HG02840 (cell line): Measurements from ENCODE around the gene GAN.

ENCODE experiments used
- ATAC-seq: cut with Tn5 transposase; IDR thresholded peaks from one replicate; pipeline ENCODE4 v1.9.1; 2021; ENCODE audit warnings: mild to moderate bottlenecking, moderate library complexity, moderate number of reproducible peaks; ENCODE audit not compliant: unreplicated experiment, low FRiP score

GAN gene, protein sequence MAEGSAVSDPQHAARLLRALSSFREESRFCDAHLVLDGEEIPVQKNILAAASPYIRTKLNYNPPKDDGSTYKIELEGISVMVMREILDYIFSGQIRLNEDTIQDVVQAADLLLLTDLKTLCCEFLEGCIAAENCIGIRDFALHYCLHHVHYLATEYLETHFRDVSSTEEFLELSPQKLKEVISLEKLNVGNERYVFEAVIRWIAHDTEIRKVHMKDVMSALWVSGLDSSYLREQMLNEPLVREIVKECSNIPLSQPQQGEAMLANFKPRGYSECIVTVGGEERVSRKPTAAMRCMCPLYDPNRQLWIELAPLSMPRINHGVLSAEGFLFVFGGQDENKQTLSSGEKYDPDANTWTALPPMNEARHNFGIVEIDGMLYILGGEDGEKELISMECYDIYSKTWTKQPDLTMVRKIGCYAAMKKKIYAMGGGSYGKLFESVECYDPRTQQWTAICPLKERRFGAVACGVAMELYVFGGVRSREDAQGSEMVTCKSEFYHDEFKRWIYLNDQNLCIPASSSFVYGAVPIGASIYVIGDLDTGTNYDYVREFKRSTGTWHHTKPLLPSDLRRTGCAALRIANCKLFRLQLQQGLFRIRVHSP

DNA sequence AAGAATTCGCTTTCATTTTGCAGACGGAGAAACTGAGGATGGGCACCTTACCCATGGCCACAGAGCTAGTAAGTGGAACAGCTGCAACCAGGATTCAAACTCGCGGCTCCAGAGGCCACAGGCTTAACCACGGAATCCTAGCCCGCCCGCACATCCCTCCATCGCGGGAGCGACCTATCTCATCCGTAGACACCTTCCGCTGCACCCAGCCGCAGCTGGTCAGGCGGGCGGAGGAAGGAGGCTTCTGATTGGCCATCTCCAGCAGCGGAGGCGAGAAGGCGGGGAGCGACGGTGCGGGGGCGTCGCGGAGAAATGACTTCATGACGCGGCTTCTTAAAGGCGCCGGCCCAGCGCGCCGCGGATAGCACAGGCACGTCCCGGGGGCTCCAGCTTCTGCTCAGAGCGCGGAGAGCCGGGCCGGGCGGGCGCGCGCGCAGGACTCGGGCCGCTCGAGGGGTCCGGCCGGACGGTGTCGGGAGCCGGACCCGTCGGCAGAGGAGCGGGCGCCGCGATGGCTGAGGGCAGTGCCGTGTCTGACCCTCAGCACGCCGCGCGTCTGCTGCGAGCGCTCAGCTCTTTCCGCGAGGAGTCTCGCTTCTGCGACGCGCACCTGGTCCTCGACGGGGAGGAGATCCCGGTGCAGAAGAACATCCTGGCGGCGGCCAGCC, at the start of gene GAN:
Gene GAN, plus strand, starts transcription at position 360 of the 668 bp plus-strand sequence. Its CDS starts 152 bp downstream, at position 512.
- peak; percentile 94 for ATAC-seq

DNA sequence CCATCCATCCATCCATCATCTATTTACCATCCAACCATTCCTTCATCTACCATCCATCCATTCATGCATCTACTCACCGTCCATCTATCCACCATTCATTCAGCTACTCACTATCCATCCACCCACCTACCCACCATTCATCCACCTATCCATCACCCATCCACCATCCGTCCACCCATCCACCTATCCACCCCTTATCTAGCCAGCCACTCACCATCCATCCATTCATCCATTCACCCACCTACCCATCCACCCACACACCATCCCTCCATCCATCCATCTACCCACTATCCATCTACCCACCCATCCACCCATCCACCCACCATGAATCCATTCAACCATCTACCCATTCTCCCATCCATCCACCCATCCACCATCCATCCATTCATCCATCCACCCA, 49.7 kb upstream of the GAN start:
- no peak for ATAC-seq

DNA sequence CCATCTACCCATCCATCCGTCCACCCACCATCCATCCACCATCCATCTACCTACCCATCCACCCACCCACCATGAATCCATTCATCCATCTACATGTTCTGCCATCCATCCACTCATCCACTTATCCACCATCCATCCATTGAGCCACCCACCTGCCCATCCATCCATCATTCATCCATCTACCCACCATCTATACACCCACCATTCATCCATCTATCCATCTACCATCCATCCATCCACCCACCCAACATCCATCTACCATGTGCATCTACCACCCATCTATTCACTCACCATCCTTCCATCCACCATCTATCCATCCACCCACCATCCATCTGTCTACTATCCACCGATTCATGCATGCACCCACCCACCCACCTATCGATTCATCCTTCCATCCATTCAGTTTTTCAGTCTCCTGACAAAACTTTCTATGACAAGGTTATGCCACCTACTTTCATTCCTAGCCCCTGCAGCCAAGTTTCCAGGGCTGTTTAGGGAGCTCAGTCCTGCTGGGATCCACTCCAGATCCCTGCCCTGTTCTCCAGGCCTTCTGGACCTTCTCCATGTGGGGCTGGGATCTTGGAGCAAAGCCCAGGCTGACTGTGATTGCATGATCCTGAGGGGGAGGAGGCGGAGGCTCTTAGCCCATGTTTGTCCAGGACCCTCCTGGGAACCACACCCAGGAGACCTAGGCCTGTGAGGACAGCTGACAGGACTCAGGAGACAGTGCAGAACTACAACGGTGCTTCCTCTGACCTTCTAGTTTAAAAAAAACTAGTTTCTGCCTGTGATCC, 48.9 kb upstream of the GAN start:
- no peak for ATAC-seq

DNA sequence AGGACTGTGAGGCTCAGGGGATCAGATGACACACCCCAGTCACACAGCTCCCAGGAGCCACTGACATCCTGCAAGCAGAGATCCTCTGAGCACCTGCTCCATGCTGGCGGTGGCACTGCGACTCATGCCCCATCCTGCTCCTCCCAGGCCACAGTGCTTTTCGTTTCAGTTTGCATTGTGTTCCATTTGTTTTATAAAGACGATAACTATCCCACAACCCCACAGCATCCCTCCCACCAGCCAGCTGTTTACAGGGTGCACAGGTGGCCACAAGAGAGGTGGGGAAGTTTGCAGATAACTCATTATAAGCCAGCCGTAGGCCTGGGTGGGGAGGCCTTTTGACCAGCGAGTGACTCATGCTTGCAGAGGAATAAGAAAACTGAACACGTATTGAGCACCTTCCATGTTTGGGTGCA, 48.1 kb upstream of the GAN start:
- ATAC-seq, result no peak

DNA sequence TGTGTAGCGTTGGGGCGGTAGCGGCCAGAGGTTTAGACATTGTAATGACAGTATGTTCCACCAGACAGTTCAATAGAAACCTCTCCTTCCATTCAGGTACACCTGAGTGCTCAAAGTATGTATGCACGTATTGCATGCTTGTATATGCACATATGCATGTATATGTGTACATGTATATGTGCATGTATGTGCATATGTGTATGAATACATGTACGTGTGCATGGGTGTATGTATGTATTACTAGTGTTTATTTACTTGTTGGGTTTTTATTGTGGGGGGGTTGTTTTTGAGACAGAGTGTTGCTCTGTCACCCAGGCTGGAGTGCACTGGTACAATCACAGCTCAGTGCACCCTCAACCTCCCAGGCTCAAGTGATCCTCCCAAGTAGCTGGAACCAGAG, 46.3 kb upstream of the GAN start:
- no peak for ATAC-seq

DNA sequence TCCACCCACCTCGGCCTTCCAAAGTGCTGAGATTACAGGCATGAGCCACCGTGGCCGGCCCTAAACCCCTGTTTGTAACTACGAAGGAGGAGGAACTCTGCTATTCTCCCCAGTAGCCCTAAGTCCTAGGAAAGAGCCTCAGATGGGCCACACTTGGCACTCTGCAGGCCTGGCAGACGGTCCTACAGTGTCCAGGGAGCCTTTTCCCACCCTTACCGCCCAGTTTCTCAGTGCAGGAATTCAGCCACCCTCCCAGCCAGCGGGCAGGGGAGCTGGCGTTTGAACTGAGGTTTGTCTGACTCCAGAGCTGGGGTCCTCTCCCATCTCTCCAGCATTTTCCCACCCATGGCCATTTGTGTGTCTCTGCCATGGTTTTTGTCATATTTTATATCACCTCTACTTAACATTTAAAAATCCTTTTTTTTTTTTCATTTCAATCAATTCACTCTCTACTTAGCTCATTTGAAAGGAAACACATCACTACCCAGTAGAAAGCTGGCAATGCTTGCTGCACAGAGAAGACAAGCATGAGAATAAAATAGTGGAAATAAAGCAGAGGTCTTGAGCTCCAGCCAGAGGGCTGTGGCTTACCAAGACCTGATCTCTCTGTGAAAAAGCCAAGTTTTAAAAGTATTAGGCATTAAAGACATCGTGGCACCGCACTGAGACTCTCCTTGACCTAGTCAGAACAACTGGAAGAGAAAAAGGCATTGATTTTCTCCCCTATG, 41.4 kb upstream of the GAN start:
- no peak for ATAC-seq

DNA sequence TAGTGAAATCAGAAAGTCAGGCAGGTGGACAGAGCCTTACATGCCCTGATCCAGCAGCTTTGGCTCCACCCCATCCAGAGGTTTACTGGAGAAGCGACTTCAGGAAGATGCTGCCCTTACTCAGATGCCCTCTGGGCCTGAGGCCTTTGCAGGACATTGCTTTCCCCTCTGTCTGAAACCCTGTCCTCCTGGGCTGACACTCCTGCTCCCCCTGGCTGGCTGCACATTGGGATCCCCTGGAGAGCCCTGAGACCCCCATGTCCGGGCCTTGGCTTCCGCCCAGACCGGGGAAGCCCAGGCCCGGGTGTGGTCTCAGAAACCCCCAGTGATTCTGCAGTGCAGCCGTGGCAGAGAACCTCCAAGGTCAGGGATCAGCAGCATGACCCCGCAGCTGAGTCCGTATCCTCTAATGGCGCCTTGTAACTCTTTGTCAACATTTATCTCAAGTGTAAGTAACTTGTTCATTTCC, 39.7 kb upstream of the GAN start:
- no peak for ATAC-seq

DNA sequence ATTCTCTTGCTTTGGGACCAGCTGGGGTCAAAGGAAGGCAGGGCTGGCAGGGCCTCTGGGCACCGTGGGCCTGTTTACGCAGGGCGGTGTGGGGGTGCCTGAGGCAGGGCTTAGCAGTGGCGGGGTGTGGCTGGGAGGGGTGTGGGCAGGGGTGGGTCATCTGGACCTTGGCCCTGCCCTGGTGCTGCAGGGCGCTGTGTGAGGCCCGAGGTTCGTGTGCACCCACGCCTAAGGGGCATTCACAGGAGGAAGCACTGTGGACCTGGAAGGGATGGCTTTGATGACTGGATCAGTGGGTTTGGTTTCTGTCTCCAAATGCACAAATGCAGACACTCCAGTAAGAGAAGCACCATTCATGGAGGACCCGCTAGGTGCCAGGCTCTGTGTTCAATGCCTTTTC, 39.0 kb upstream of the GAN start:
- ATAC-seq, result no peak

DNA sequence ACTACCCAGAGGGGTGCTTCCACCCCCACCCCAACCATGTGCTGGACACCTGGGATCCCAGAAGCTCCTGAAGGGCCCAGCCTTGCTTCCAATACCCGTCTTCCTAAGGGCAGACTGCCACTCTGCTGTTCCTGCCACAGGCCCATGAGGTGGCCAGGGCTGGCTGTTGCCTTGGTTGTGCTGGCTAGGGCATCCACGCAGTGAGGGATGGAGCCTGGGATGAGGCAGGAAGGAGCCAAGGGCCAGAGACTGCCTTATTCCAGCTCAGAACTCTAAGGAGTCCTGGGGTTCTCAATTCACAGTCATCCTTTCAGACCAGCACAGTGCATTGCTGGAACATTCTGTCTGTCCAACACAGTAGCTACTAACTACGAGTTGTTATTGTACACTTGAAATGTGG, 38.4 kb upstream of the GAN start:
- ATAC-seq, result no peak

DNA sequence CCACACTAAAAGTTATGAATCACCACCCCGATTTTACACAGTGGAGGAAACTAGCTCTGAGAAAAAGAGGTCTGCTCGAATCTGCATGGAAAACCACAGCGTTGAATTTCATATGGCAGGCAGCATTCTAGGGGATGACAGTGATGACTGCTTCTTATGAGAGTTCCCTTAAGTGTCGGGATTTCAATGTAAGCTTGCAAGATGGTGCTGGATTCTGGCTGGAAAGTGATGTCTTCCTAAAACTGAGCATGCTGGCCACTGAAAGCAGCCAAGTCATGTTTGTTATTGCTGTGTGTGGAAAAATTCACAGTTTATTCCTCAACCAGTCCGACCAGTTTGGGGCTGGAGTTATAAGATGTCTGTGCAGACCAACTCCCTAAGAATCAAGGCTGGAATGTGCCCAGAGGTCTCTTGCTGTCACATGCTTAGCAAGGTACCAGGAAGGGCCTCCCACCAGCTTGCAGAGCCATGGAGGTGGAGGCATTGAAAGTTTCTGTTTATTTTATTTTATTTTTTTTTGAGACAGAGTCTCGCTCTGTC, 37.2 kb upstream of the GAN start:
- ATAC-seq, result no peak

DNA sequence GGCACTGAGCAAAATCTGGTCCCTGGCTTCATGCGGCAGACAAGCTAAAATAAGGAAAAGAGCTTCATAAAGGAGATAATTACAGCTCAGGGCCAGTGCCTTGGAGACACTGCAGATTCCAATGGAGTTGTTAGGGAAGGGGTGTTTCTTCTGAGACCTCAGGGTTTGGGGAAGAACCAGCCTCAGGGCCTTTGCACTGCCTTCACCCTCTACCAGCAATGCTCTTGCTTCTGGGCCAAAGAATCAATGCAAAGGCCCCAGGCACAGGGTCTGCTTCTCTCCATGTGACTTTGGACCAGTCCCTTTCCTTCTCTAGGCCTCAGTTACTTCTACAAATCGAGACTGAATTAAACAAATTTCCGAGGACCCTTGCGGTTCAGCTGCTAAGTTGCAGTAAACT, 36.2 kb upstream of the GAN start:
- no peak for ATAC-seq

DNA sequence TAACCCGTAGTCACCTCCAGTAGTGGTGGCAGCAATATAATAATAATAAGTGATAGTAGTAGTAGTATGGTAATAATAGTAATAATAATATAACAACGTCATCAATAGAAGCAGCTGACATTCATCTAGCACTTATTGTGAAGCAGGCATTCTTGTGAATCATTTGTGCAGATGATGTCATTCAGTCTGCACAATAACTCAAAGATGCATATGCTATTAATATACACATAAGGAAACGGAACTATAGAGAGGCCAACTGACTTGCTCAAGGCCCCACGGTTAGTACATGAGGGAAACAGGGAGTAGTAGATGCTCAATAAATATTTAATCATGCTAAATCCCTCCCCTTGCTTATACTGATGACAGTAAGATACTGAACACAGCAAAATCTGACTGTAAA, 35.4 kb upstream of the GAN start:
- ATAC-seq, result no peak

DNA sequence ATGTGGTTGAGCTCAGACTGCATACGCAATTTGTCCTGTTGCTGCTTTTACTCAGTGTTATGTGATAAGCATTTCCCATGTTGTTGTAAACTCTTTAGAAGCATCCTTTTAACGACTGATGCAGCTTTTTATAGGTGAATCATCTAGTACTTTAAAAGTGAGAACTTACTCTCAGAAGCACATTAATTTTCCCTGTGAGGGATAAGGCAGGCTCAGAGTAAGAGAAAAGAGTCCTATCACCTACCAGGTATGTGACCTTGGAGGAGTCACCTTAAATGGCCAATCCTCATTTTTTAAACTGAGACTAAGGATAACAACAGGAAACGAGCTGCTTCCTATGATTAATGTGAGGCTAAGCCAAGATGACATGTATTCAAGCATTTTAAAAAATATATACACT, 34.4 kb upstream of the GAN start:
- ATAC-seq, result no peak

DNA sequence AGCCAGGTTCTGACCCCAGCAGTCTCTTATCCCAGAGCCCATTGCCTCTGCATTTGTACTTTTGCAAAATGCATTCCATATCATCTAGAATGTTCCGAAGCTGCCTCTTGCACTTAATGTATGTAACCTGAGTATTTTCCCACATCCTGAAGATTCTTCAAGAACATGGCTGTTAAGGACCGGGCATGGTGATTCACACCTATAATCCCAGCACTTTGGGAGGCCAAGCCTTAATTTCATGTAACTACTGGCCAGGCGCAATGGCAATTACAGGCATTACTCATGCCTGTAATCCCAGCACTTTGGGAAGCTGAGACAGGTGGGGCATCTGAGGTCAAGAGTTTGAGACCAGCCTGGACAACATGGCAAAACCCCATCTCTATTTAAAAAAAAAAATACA, 31.7 kb upstream of the GAN start:
- ATAC-seq, result no peak

DNA sequence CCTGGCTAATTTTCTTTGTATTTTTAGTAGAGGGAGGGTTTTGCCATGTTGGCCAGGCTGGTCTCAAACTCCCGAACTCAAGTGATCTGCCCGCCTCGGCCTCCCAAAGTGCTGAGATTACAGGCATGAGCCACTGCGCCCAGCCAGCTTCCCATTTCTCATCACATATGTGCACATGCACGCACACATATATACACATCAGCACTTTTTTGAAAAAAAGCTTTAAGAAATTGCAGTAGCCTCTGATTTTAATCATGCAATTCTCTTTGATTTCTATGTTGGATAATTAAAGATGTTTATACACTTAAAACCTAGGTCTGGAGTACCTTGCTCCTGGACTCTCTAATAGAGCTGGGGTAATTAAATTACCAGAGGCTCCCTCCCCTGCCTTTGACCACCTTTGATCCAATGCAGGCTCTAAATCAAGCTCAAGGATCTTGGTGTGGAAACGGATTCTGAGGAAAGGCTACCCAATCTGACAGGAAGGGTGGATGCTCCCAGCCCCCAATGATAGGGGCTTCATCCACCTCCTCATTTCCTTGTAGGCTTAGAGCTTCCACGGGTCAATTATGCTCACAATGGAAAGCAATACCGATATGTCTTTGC, 29.7 kb upstream of the GAN start:
- no peak for ATAC-seq

DNA sequence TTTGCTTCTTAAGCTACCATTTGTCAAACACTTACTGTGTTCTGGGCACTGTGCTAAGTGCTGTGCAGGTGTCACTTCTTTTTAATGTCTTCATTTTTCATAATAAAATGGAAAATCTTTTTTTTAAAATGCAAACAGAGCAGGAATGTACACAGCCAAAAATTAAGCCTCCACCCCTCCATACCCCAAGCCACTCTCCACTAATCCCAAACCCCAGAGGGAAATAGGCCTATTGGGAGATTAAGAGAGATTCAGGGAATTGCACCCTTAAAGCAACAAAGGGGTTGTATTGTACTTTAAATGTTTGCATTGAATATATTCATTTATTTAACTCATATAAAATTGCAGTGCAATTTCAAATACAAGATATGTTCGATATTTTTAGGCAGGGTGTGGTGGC, 28.6 kb upstream of the GAN start:
- no peak for ATAC-seq

DNA sequence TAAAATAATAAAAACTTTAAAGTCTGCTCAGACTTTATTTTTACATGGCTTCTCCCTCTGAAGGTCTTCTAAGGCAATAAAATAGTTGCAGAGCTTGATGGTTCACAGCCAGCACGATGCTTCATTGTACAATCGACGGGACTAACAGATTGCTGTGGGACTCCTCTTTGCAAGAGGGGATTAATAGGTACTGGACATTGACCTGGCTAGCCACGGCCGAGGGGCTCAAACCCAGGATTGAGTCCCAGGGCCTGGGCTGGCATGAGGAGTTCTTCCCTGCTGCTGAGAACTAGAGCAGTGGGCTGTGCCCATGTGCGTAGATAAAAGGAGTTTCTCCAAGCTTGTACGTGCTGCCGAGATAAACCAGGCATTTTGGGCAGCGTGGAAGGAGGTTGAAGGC, 23.6 kb upstream of the GAN start:
- no peak for ATAC-seq

DNA sequence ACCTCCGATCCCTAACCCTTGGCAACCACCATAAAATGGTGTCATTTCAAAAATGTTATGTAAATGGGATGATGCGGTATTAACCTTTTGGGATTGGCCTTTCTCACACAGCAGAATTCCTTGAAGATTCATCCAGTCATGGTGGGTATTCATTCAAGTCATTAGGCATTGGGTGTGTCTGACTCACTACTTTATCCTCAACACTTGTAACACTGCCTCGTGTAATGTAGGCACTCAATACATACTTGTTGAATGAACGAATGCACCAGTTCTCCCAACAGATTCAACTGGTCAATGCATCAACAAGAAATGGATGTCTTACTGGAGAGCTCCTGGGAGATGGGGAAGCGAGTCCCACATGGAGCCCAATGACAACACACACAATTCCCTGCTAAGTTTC, 21.8 kb upstream of the GAN start:
- ATAC-seq, result no peak
